Loucy (cell line): Measurements from ENCODE around the gene DRAXIN.

Experiments
- H2AFZ ChIP-seq: fragments of 200-600 bp; sonication (generic); 2 replicates; pipeline ENCODE4 v1.6.0; 2016; ENCODE audit warnings: antibody characterized with exemption, mild to moderate bottlenecking, low read length, moderate library complexity
- H3F3A ChIP-seq: fragments of 200-600 bp; 2 replicates; pipeline ENCODE4 v1.6.0; 2016; ENCODE audit warnings: antibody characterized with exemption, low read depth, mild to moderate bottlenecking
- H3K27me3 ChIP-seq: fragments of 200-600 bp; sonication (generic); 2 replicates; pipeline ENCODE4 v1.6.1; 2014; ENCODE audit warnings: low read length, mild to moderate bottlenecking; ENCODE audit not compliant: insufficient read depth, poor library complexity, severe bottlenecking
- H3K36me3 ChIP-seq: fragments of 200-600 bp; sonication (generic); 2 replicates; pipeline ENCODE4 v1.6.1; 2016; ENCODE audit warnings: low read length; ENCODE audit not compliant: insufficient read depth
- H3K4me1 ChIP-seq: fragments of 200-600 bp; sonication (generic); 2 replicates; pipeline ENCODE4 v1.5.1; 2014; ENCODE audit warnings: low read length, mild to moderate bottlenecking; ENCODE audit not compliant: insufficient read depth, poor library complexity, severe bottlenecking
- H3K4me2 ChIP-seq: fragments of 200-600 bp; sonication (generic); 2 replicates; pipeline ENCODE4 v1.6.0; 2014; ENCODE audit warnings: antibody characterized with exemption, low read length, low read depth, mild to moderate bottlenecking; ENCODE audit not compliant: poor library complexity, severe bottlenecking
- H3K4me3 ChIP-seq: fragments of 200-600 bp; sonication (generic); 2 replicates; pipeline ENCODE4 v1.5.1; 2014; ENCODE audit warnings: low read length, mild to moderate bottlenecking, mixed read lengths; ENCODE audit not compliant: poor library complexity, severe bottlenecking
- H3K79me2 ChIP-seq: fragments of 200-600 bp; sonication (generic); 2 replicates; pipeline ENCODE4 v1.6.1; 2014; ENCODE audit warnings: low read length; ENCODE audit not compliant: insufficient read depth
- H3K9ac ChIP-seq: fragments of 200-600 bp; sonication (generic); 2 replicates; pipeline ENCODE4 v1.6.0; 2014; ENCODE audit warnings: mild to moderate bottlenecking, low read depth, low read length, moderate library complexity; ENCODE audit not compliant: poor library complexity, severe bottlenecking
- H3K9me2 ChIP-seq: fragments of 200-600 bp; sonication (generic); replicated peaks from 2 replicates; pipeline ENCODE4 v1.6.1; 2016; ENCODE audit warnings: low read depth, low read length, mixed read lengths
- H3K9me3 ChIP-seq: fragments of 200-600 bp; sonication (generic); 2 replicates; pipeline ENCODE4 v1.6.1; 2014; ENCODE audit warnings: mild to moderate bottlenecking, antibody characterized with exemption, low read length, low read depth; ENCODE audit not compliant: insufficient read depth
- H4K20me1 ChIP-seq: fragments of 200-600 bp; sonication (generic); 2 replicates; pipeline ENCODE4 v1.6.0; 2014; ENCODE audit warnings: antibody characterized with exemption, low read length, mild to moderate bottlenecking; ENCODE audit not compliant: insufficient read depth, poor library complexity, severe bottlenecking
- CTCF ChIP-seq: fragments of 200-600 bp; sonication (generic); conservative IDR thresholded peaks from 2 replicates; pipeline ENCODE4 v1.5.1; 2014; ENCODE audit warnings: mild to moderate bottlenecking, antibody characterized with exemption, low read length
- EZH2phosphoT487 ChIP-seq: fragments of 200-600 bp; IDR thresholded peaks from 2 replicates; pipeline ENCODE4 v1.6.1; 2018; ENCODE audit warnings: antibody characterized with exemption, mild to moderate bottlenecking, moderate library complexity, borderline replicate concordance

Gene DRAXIN

GRCh38 chr1:11712285-11712684 is 20.8 kb downstream of the DRAXIN start:
- H3K4me1 ChIP-seq = no peaks in the 10 kb centered on the region
- H3F3A ChIP-seq = no peaks in the 10 kb centered on the region
- no peaks in the 10 kb centered on the region for H4K20me1 ChIP-seq
- no peaks in the 10 kb centered on the region for H3K79me2 ChIP-seq
- H2AFZ ChIP-seq = no peak overlapping the region
- H3K4me2 ChIP-seq = no peak overlapping the region
- H3K4me3 ChIP-seq = no peak overlapping the region
- no peaks in the 10 kb centered on the region for H3K27me3 ChIP-seq
- H3K9me3 ChIP-seq = no peaks in the 10 kb centered on the region
- no peaks in the 10 kb centered on the region for H3K9me2 ChIP-seq
- peaks cover 5% of the 10 kb centered on the region; the same call in 1 of the 2 replicates for H3K36me3 ChIP-seq
- TF ChIP-seq CTCF = no peak
- TF ChIP-seq EZH2phosphoT487 = no peak
- no peak overlapping the region for H3K9ac ChIP-seq

GRCh38 chr1:11713095-11713494 is 21.6 kb downstream of the DRAXIN start:
- H3K9ac ChIP-seq = no peak overlapping the region
- no peak overlapping the region for H2AFZ ChIP-seq
- no peaks in the 10 kb centered on the region for H4K20me1 ChIP-seq
- H3K79me2 ChIP-seq = no peaks in the 10 kb centered on the region
- no peaks in the 10 kb centered on the region for H3K9me2 ChIP-seq
- H3K4me2 ChIP-seq = no peak overlapping the region
- H3K4me3 ChIP-seq = no peak overlapping the region
- no peaks in the 10 kb centered on the region for H3F3A ChIP-seq
- H3K9me3 ChIP-seq = no peaks in the 10 kb centered on the region
- no peaks in the 10 kb centered on the region for H3K4me1 ChIP-seq
- H3K27me3 ChIP-seq = no peaks in the 10 kb centered on the region
- peaks cover 5% of the 10 kb centered on the region; the same call in 1 of the 2 replicates for H3K36me3 ChIP-seq
- TF ChIP-seq CTCF = no peak
- no peak for TF ChIP-seq EZH2phosphoT487

- Histone ChIP-seq H3K4me2 (no peak overlapping the region), H3K36me3 (peaks cover 5% of the 10 kb centered on the region; the same call in 1 of the 2 replicates), H3K9ac (no peak overlapping the region), H2AFZ (no peak overlapping the region), H3K79me2 (no peaks in the 10 kb centered on the region), H3K9me3 (no peaks in the 10 kb centered on the region), H3F3A (no peaks in the 10 kb centered on the region; the same call in 1 of the 2 replicates), H3K4me1 (peaks cover 10% of the 10 kb centered on the region), H3K9me2 (no peaks in the 10 kb centered on the region), H4K20me1 (no peaks in the 10 kb centered on the region), H3K4me3 (no peak overlapping the region), H3K27me3 (no peaks in the 10 kb centered on the region)
- TF ChIP-seq CTCF (no peak), EZH2phosphoT487 (no peak)
Observed at GRCh38 chr1:11714831-11715575, 23.5 kb downstream of the DRAXIN start.
